HUDEP-2 (cell line): Measurements from ENCODE around the gene GPER1.
"Not testable (repeated sequence)": the region's sequence is repeated elsewhere in the genome, so short reads cannot be mapped to it uniquely, and the experiment has no call there.

ENCODE experiments used
- DNase-seq, 76 experiments: peaks; one replicate each; lab custom pipeline; 2025; ENCODE audit not compliant: unreplicated experiment in 76 of 76; lab: John Stamatoyannopoulos, UW

Gene GPER1

GRCh38 chr7:1136841-1137516 is 49.1 kb downstream of the GPER1 start:
- peak in 11 of 76 experiments; percentile 6 to 40 (median 16) for DNase-seq

GRCh38 chr7:1137517-1138167 is 49.7 kb downstream of the GPER1 start:
- peak in 2 of 76 experiments; percentile 42 to 47 for DNase-seq

DNA sequence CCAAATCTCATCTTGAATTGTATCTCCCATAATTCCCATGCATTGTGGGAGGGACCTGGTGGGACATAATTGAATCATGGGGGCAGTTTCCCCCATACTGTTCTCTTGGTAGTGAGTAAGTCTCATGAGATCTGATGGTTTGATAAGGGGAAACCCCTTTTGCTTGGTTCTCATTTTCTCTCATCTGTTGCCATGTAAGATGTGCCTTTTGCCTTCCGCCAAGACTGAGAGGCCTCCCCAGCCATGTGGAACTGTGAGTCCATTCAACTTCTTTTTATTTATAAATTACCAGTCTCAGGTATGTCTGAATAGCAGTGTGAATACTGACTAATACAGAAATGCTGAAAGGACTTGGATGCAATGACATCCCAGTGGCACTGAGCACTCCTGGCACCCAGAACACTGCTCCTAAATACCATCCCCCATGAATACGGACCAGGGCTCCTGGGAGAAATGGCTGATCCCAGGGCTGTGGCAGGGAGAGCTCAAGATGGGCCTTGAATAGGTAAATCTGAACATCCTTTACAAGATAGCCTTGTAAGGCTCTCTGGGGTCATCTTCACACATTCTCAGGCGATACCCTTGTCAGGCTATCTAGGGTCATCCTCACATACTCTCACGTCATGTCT is 52.7 kb downstream of the GPER1 start:
- DNase-seq, result no peak

GRCh38 chr7:1141651-1142050 is 53.7 kb downstream of the GPER1 start:
- no peak for DNase-seq

- no peak for DNase-seq
Measured at GRCh38 chr7:1142051-1142635, 54.2 kb downstream of the GPER1 start.

DNA sequence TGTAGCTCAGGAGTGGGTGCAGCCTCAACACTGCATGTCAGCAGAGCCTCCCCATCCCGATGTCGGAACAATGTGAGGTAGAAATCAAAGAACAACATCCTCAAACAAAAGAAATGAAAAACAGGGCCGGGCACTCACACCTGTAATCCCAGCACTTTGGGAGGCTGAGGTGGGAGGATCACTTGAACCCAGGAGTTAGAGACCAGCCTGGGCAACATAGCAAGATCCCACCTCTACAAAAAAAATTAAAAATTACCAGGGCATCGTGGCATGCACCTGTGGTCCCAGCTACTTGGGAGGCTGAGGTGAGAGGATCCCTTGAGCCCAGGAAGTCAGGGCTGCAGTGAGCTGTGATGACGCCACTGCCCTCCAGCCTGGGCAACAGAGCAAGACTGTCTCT is 55.1 kb downstream of the GPER1 start:
- DNase-seq, result not testable (repeated sequence)
